Transverse colon (tissue), 4 donors: ENCODE data around the gene PRMT3. TPM values are rescaled to one million over a fixed set of nuclear protein-coding genes. Genes with fewer than 3 reads are reported as not detected.

Experiments
- DNase-seq: peaks from one replicate; pipeline ENCODE4 v3.0.0-alpha.2; 2019
- H3K27ac ChIP-seq, 4 donors: fragments of 200-600 bp; sonication (generic); 2 replicates each; pipeline ENCODE4 v1.5.1; 2016 to 2018; ENCODE audit warnings: inconsistent platforms in 4 of 4
- H3K27me3 ChIP-seq: fragments of 200-600 bp; sonication (generic); 2 replicates; pipeline ENCODE4 v1.5.1; 2017; ENCODE audit warnings: inconsistent platforms
- H3K36me3 ChIP-seq, 4 donors: fragments of 200-600 bp; sonication (generic); 2 replicates each; pipeline ENCODE4 v1.5.1; 2017 to 2019; ENCODE audit warnings: inconsistent platforms in 4 of 4
- H3K4me1 ChIP-seq, 4 donors: fragments of 200-600 bp; sonication (generic); 2 replicates each; pipeline ENCODE4 v1.5.1; 2017 to 2020; ENCODE audit warnings: inconsistent platforms in 4 of 4
- H3K4me3 ChIP-seq, 4 donors: fragments of 200-600 bp; sonication (generic); 1 replicate in 1 of 4; 2 replicates in 3 of 4; pipeline versions ENCODE4 v1.5.1 to v1.6.1; 2017 to 2019; ENCODE audit warnings: inconsistent platforms in 4 of 4
- H3K9me3 ChIP-seq, 2 donors: fragments of 200-600 bp; sonication (generic); 2 replicates each; pipeline ENCODE4 v1.5.1; 2017 to 2019; ENCODE audit warnings: inconsistent platforms in 2 of 2
- EP300 ChIP-seq: sonication (generic); formaldehyde crosslinking; IDR thresholded peaks from one replicate; pipeline ENCODE4 v1.6.1; 2017; ENCODE audit warnings: antibody characterized with exemption, low read depth
- POLR2A ChIP-seq: fragments of 450-650 bp; IDR thresholded peaks from one replicate; pipeline ENCODE4 v1.6.1; 2016; ENCODE audit warnings: antibody characterized with exemption, mild to moderate bottlenecking, moderate library complexity
- POLR2AphosphoS5 ChIP-seq, 3 donors: sonication (generic); formaldehyde crosslinking; IDR thresholded peaks; one replicate each; pipeline ENCODE4 v1.6.1; 2016; ENCODE audit warnings: antibody characterized with exemption in 3 of 3
- WGBS, 2 donors: methylation state at CpG; one replicate each; pipeline ENCODE4 v1.1.5; 2018; ENCODE audit warnings: low coverage in 1 of 2; 5-methylcytosine and 5-hydroxymethylcytosine counted together
- in situ Hi-C, 4 donors: fragments of 200-750 bp; cut with MboI; loops; one replicate each; pipeline versions ENCODE4 v1.15.0 to v1.15.1; 2017; ENCODE audit warnings: low sequenced_read_pairs in 3 of 4, low pct_ligation_motif_present in 1 of 4, low pct_unique_long_range_greater_than_20kb in 1 of 4
- intact Hi-C: fragments of 100-400 bp; cut with DNase I; formaldehyde crosslinking; loops from one replicate; pipeline ENCODE4 v1.15.1; 2023; ENCODE audit warnings: low total_unique reads
- total RNA-seq, 4 donors: library from RNA; depleted of rRNA; stranded (reverse); fragments of >200 nt; gene quantifications; one replicate each; pipeline ENCODE4 v1.1.0, GENCODE V29; 2016
- TF ChIP-seq, protein P1 (sequence below), 5 experiments: fragments of 200-600 bp in 3 of 5; fragments of 450-650 bp in 2 of 5; sonication (generic) in 3 of 5; IDR thresholded peaks; 1 replicate in 2 of 5; 2 replicates in 3 of 5; pipeline ENCODE4 v1.5.1; 2016 to 2017; ENCODE audit warnings: antibody characterized with exemption in 5 of 5, inconsistent platforms in 3 of 5, mild to moderate bottlenecking in 2 of 5, moderate library complexity in 1 of 5

The PRMT3 gene
- total RNA-seq, 4 donors from 2014 or later: 6.7 to 21.0 (median 15.2) TPM

GRCh38 chr11:20536365-20536764 is 148.8 kb downstream of the PRMT3 start:
- no peak overlapping the region for H3K4me3 ChIP-seq
- intact Hi-C loops (no loop called here), in situ Hi-C loops (no loop called here)
- no peak overlapping the region for H3K27ac ChIP-seq
- no peaks in the 10 kb centered on the region for H3K36me3 ChIP-seq
- no peaks in the 10 kb centered on the region for H3K4me1 ChIP-seq
- no peak for DNase-seq
- TF ChIP-seq POLR2AphosphoS5 (IDR thresholded peaks at IDR 0.05): no peak
- TF ChIP-seq, protein P1, sequence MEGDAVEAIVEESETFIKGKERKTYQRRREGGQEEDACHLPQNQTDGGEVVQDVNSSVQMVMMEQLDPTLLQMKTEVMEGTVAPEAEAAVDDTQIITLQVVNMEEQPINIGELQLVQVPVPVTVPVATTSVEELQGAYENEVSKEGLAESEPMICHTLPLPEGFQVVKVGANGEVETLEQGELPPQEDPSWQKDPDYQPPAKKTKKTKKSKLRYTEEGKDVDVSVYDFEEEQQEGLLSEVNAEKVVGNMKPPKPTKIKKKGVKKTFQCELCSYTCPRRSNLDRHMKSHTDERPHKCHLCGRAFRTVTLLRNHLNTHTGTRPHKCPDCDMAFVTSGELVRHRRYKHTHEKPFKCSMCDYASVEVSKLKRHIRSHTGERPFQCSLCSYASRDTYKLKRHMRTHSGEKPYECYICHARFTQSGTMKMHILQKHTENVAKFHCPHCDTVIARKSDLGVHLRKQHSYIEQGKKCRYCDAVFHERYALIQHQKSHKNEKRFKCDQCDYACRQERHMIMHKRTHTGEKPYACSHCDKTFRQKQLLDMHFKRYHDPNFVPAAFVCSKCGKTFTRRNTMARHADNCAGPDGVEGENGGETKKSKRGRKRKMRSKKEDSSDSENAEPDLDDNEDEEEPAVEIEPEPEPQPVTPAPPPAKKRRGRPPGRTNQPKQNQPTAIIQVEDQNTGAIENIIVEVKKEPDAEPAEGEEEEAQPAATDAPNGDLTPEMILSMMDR (IDR thresholded peaks at IDR 0.05): no peak
- TF ChIP-seq POLR2A: no peak
- no peak for TF ChIP-seq EP300
- 91% methylated on average over 3 of the region's 3 CpGs; no CpG with 5 or more reads in 1 of the 2 donors for WGBS, 2 donors
- H3K9me3 ChIP-seq: peaks cover 0 to 3% of the 10 kb centered on the region in 2 donors
- H3K27me3 ChIP-seq: no peaks in the 10 kb centered on the region

GRCh38 chr11:20536784-20537183 is 149.3 kb downstream of the PRMT3 start:
- WGBS, 2 donors: 63% methylated on average over 1 of the region's 1 CpG; no CpG with 5 or more reads in 1 of the 2 donors
- TF ChIP-seq, protein P1 (IDR thresholded peaks at IDR 0.05): no peak
- H3K4me1 ChIP-seq: no peaks in the 10 kb centered on the region
- no peak overlapping the region for H3K4me3 ChIP-seq
- no peak for DNase-seq
- no peaks in the 10 kb centered on the region for H3K36me3 ChIP-seq
- in situ Hi-C loops (no loop called here), intact Hi-C loops (no loop called here)
- no peak overlapping the region for H3K27ac ChIP-seq
- no peaks in the 10 kb centered on the region for H3K27me3 ChIP-seq
- H3K9me3 ChIP-seq: peaks cover 0 to 3% of the 10 kb centered on the region in 2 donors

- in situ Hi-C loops (no loop called here), intact Hi-C loops (no loop called here)
- WGBS, 2 donors: 19 to 55% methylated on average over 2 of the region's 2 CpGs
- no peak for TF ChIP-seq EP300
- no peak for TF ChIP-seq POLR2A
- TF ChIP-seq, protein P1 (IDR thresholded peaks at IDR 0.05): no peak
- TF ChIP-seq POLR2AphosphoS5 (IDR thresholded peaks at IDR 0.05): no peak
- H3K36me3 ChIP-seq: no peaks in the 10 kb centered on the region
- H3K27me3 ChIP-seq: no peaks in the 10 kb centered on the region
- H3K4me3 ChIP-seq: no peak overlapping the region
- DNase-seq: no peak
- no peaks in the 10 kb centered on the region for H3K4me1 ChIP-seq
- no peak overlapping the region for H3K27ac ChIP-seq
- H3K9me3 ChIP-seq: peaks cover 0 to 3% of the 10 kb centered on the region in 2 donors
These were observed 154.0 kb downstream of the PRMT3 start for GRCh38 chr11:20541503-20541902.

GRCh38 chr11:20544603-20545237 is 157.2 kb downstream of the PRMT3 start:
- in situ Hi-C loops: no loop called here
- WGBS, 2 donors: 46 to 47% methylated on average over 5 to 8 of the region's 8 CpGs

More at GRCh38 chr11:20544603-20545237, 157.2 kb downstream of the PRMT3 start:
- Histone ChIP-seq H3K36me3 (no peaks in the 10 kb centered on the region), H3K9me3 (no peaks in the 10 kb centered on the region), H3K27ac (no peak overlapping the region), H3K4me3 (no peak overlapping the region), H3K4me1 (no peaks in the 10 kb centered on the region), H3K27me3 (no peaks in the 10 kb centered on the region)
- DNase-seq: no peak
- TF ChIP-seq POLR2A (no peak), POLR2AphosphoS5 (IDR thresholded peaks at IDR 0.05) (no peak), EP300 (no peak)
- TF ChIP-seq, protein P1 (IDR thresholded peaks at IDR 0.05): no peak
- intact Hi-C loops: no loop called here
